ENCODE data around the gene AGPAT3.

The AGPAT3 gene

GRCh38 chr21:43928222-43929125, 63.5 kb downstream of the AGPAT3 start:
- no peak for TF ChIP-seq GATA1 (IDR thresholded peaks at IDR 0.05; ENCODE audit: low read depth, low read length)
- TF ChIP-seq POLR2A (IDR thresholded peaks at IDR 0.05; ENCODE audit: low read length) = no peak
- no peak for DNase-seq

- DNase-seq = no peak
- TF ChIP-seq GATA1 (IDR thresholded peaks at IDR 0.05; ENCODE audit: low read depth, low read length) (no peak), POLR2A (IDR thresholded peaks at IDR 0.05; ENCODE audit: low read length) (no peak)
These were observed 64.4 kb downstream of the AGPAT3 start for GRCh38 chr21:43929217-43929971.

- no peak for DNase-seq
- TF ChIP-seq POLR2A (IDR thresholded peaks at IDR 0.05; ENCODE audit: low read length) (no peak), GATA1 (IDR thresholded peaks at IDR 0.05; ENCODE audit: low read depth, low read length) (no peak)
These were observed 65.2 kb downstream of the AGPAT3 start for GRCh38 chr21:43930074-43930847.

- TF ChIP-seq GATA1 (IDR thresholded peaks at IDR 0.05; ENCODE audit: low read depth, low read length) = no peak
- TF ChIP-seq POLR2A (IDR thresholded peaks at IDR 0.05; ENCODE audit: low read length) = no peak
- no peak for DNase-seq
These were observed 65.9 kb downstream of the AGPAT3 start for GRCh38 chr21:43930848-43931375.

DNA sequence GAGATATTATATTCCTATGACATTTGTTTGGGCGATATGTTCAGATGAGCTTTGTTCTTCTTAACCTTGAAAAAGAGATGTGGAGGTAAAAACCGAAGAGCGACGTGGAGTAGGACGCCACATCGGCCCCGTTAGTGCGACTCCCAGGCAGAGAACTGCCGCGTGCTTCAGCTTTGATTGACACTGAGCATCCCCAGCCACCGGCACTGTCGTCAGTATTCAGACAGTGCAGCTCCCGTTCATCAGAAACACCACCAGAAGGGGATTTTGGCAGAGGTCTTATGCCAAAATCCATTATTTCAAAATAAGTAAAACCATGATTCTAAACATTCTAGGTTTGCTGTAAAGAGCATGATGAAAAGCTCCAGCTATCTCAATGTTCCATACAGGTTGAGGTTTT, 66.5 kb downstream of the AGPAT3 start:
- no peak for DNase-seq
- TF ChIP-seq GATA1 (IDR thresholded peaks at IDR 0.05; ENCODE audit: low read depth, low read length) (no peak), POLR2A (IDR thresholded peaks at IDR 0.05; ENCODE audit: low read length) (no peak)

- no peak for TF ChIP-seq GATA1 (IDR thresholded peaks at IDR 0.05; ENCODE audit: low read depth, low read length)
- TF ChIP-seq POLR2A (IDR thresholded peaks at IDR 0.05; ENCODE audit: low read length) = no peak
These were observed 67.0 kb downstream of the AGPAT3 start for GRCh38 chr21:43932005-43932404.

GRCh38 chr21:43933199-43933598, 68.2 kb downstream of the AGPAT3 start:
- TF ChIP-seq GATA1 (IDR thresholded peaks at IDR 0.05; ENCODE audit: low read depth, low read length) (no peak), POLR2A (IDR thresholded peaks at IDR 0.05; ENCODE audit: low read length) (no peak)

More at GRCh38 chr21:43932005-43932404, 67.0 kb downstream of the AGPAT3 start:
- no peak for DNase-seq

DNA sequence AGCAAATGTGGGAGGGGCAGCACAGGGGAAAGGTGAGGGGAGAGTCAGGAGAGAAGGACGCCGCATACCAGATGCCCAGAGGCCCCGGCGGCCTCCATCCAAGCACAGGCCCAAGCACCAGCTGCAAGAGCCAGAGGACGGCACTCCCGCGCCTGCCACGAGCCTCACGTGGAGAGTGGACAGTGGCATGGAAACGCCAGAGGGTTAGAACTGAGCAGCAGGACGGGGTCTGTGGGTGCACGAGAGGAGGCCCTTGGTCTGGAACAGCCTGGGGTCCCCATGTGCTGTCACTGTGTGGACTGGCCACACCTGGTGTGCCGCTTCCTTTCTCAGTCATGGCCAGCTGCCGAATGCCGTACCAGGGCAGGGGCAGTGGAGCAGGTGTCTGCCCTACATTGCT, 68.7 kb downstream of the AGPAT3 start:
- DNase-seq = no peak
- TF ChIP-seq POLR2A (IDR thresholded peaks at IDR 0.05; ENCODE audit: low read length) (no peak), GATA1 (IDR thresholded peaks at IDR 0.05; ENCODE audit: low read depth, low read length) (no peak)

More at GRCh38 chr21:43933199-43933598, 68.2 kb downstream of the AGPAT3 start:
- DNase-seq = no peak

GRCh38 chr21:43934116-43934515, 69.1 kb downstream of the AGPAT3 start:
- TF ChIP-seq POLR2A (IDR thresholded peaks at IDR 0.05; ENCODE audit: low read length) = no peak
- no peak for TF ChIP-seq GATA1 (IDR thresholded peaks at IDR 0.05; ENCODE audit: low read depth, low read length)
- DNase-seq = no peak

DNA sequence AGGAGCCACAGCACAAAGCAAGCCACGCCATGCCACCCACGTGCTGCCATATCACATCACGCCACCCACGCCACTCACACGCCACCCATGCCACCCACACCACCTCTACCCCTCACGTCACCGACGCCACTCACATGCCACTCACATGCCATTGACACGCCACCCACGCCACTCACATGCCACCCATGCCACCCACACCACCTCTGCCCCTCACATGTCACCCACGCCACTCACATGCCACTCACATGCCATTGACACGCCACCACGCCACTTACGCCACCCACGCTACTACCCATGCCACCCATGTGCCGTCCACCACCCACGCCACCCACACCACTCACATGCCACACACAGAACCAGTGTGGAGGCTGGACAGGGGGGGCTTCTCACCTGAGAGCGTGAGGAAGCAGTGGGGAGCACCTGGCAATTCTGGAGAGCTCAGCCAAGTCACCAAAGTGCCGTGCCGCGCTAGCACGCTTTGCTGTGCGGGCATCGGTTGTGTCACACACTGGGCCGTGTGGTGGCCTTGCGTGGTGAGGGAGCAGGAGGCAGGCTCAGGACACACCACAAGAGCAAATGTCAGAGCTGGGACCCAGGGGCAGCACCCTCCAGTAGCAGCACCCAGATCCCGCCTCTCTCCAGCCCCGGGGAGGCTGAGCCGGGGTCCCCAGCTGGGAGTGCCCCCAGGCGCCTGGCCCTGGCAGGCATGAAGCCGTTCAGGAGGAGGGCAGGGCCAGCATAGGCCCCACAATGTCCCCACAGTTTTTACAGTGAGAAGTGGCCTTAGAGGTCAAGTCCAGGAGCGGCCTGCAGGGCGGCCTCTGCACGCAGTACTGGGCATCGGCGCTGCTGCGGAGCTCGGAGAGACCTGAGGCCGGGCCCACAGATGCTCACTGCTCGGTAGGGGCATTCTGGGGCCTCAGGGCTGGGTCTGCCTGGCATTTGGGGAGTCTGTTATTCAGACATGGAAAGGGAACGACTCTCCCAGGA, 70.0 kb downstream of the AGPAT3 start:
- TF ChIP-seq GATA1 (IDR thresholded peaks at IDR 0.05; ENCODE audit: low read depth, low read length) = no peak
- no peak for TF ChIP-seq POLR2A (IDR thresholded peaks at IDR 0.05; ENCODE audit: low read length)
- no peak for DNase-seq

DNA sequence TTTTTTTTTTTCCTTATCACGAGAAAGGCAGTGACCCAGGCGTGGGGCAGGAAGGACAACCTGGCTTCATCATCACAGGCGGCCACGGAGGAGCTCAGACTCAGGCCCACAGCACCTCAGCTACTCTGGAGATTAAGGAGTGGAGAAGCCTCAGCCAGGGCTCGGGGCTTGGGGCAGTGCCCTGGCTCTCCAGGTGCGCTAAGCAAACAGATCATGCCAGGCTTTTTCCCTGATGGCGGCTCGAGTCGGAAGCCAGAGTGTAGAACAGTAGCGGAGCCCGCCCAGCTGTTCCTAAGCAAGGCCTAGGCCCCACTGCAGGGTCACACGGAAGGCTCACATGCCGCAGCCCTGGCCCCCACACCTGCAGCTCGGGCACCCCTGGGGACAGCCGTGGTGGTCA, 70.7 kb downstream of the AGPAT3 start:
- no peak for DNase-seq
- TF ChIP-seq GATA1 (IDR thresholded peaks at IDR 0.05; ENCODE audit: low read depth, low read length) = no peak
- TF ChIP-seq POLR2A (IDR thresholded peaks at IDR 0.05; ENCODE audit: low read length) = no peak

- TF ChIP-seq POLR2A (IDR thresholded peaks at IDR 0.05; ENCODE audit: low read length) (no peak), GATA1 (IDR thresholded peaks at IDR 0.05; ENCODE audit: low read depth, low read length) (no peak)
- DNase-seq = no peak
These were observed 71.4 kb downstream of the AGPAT3 start for GRCh38 chr21:43936247-43936967.
